Measurements from ENCODE around the gene TRAF2.

Gene TRAF2

GRCh38 chr9:136858452-136858843 is 27.9 kb upstream of the TRAF2 start:
- no peak overlapping the region for H3K4me2 ChIP-seq (ENCODE audit: low read length)
- no peaks in the 10 kb centered on the region for H3K79me2 ChIP-seq (ENCODE audit: insufficient read depth, low read length)
- H3K9me2 ChIP-seq (ENCODE audit: low read depth, low read length): no peaks in the 10 kb centered on the region
- H3K4me1 ChIP-seq (ENCODE audit: insufficient read depth, low read length, severe bottlenecking): no peaks in the 10 kb centered on the region
- H3K36me3 ChIP-seq (ENCODE audit: insufficient read depth, low read length): peaks cover 31% of the 10 kb centered on the region
- H2AFZ ChIP-seq (ENCODE audit: low read length): no peak overlapping the region
- no peaks in the 10 kb centered on the region for H3K27me3 ChIP-seq (ENCODE audit: insufficient read depth, low read length)
- H3K9ac ChIP-seq (ENCODE audit: low read length): no peak overlapping the region
- H3K4me3 ChIP-seq (ENCODE audit: low read depth, low read length, poor library complexity, severe bottlenecking): no peak overlapping the region
- no peaks in the 10 kb centered on the region for H3F3A ChIP-seq (ENCODE audit: insufficient read depth, low read length)
- TF ChIP-seq CTCF (IDR thresholded peaks at IDR 0.05; ENCODE audit: low read length) (no peak), EZH2 (IDR thresholded peaks at IDR 0.05; ENCODE audit: borderline replicate concordance, low read length) (no peak)
- H3K9me3 ChIP-seq (ENCODE audit: low read length): no peaks in the 10 kb centered on the region
- no peaks in the 10 kb centered on the region for H4K20me1 ChIP-seq (ENCODE audit: insufficient read depth, low read length)
- H3K27ac ChIP-seq (ENCODE audit: low read depth, low read length, poor library complexity, severe bottlenecking): no peak overlapping the region

GRCh38 chr9:136858844-136859757 is 27.2 kb upstream of the TRAF2 start:
- Histone ChIP-seq H3F3A (ENCODE audit: insufficient read depth, low read length) (no peaks in the 10 kb centered on the region), H3K9ac (ENCODE audit: low read length) (no peak overlapping the region), H3K9me2 (ENCODE audit: low read depth, low read length) (no peaks in the 10 kb centered on the region), H3K4me1 (ENCODE audit: insufficient read depth, low read length, severe bottlenecking) (no peaks in the 10 kb centered on the region), H3K4me3 (ENCODE audit: low read depth, low read length, poor library complexity, severe bottlenecking) (no peak overlapping the region), H3K79me2 (ENCODE audit: insufficient read depth, low read length) (no peaks in the 10 kb centered on the region), H3K27ac (ENCODE audit: low read depth, low read length, poor library complexity, severe bottlenecking) (no peak overlapping the region), H4K20me1 (ENCODE audit: insufficient read depth, low read length) (no peaks in the 10 kb centered on the region), H3K4me2 (ENCODE audit: low read length) (no peak overlapping the region), H3K36me3 (ENCODE audit: insufficient read depth, low read length) (peaks cover 37% of the 10 kb centered on the region), H2AFZ (ENCODE audit: low read length) (no peak overlapping the region), H3K27me3 (ENCODE audit: insufficient read depth, low read length) (no peaks in the 10 kb centered on the region), H3K9me3 (ENCODE audit: low read length) (no peaks in the 10 kb centered on the region)
- TF ChIP-seq EZH2 (IDR thresholded peaks at IDR 0.05; ENCODE audit: borderline replicate concordance, low read length) (no peak), CTCF (IDR thresholded peaks at IDR 0.05; ENCODE audit: low read length) (no peak)

GRCh38 chr9:136860529-136860928 is 25.8 kb upstream of the TRAF2 start:
- no peak overlapping the region for H3K27ac ChIP-seq (ENCODE audit: low read depth, low read length, poor library complexity, severe bottlenecking)
- H3K9me2 ChIP-seq (ENCODE audit: low read depth, low read length): no peaks in the 10 kb centered on the region
- no peak for TF ChIP-seq CTCF (IDR thresholded peaks at IDR 0.05; ENCODE audit: low read length)
- TF ChIP-seq EZH2 (IDR thresholded peaks at IDR 0.05; ENCODE audit: borderline replicate concordance, low read length): no peak
- no peaks in the 10 kb centered on the region for H3F3A ChIP-seq (ENCODE audit: insufficient read depth, low read length)
- H3K4me3 ChIP-seq (ENCODE audit: low read depth, low read length, poor library complexity, severe bottlenecking): no peak overlapping the region
- no peaks in the 10 kb centered on the region for H3K27me3 ChIP-seq (ENCODE audit: insufficient read depth, low read length)
- no peaks in the 10 kb centered on the region for H3K9me3 ChIP-seq (ENCODE audit: low read length)
- H3K4me2 ChIP-seq (ENCODE audit: low read length): no peak overlapping the region
- H3K36me3 ChIP-seq (ENCODE audit: insufficient read depth, low read length): peaks cover 40% of the 10 kb centered on the region
- H4K20me1 ChIP-seq (ENCODE audit: insufficient read depth, low read length): no peaks in the 10 kb centered on the region
- H3K79me2 ChIP-seq (ENCODE audit: insufficient read depth, low read length): no peaks in the 10 kb centered on the region
- no peak overlapping the region for H2AFZ ChIP-seq (ENCODE audit: low read length)
- no peak overlapping the region for H3K9ac ChIP-seq (ENCODE audit: low read length)
- peaks cover 8% of the 10 kb centered on the region for H3K4me1 ChIP-seq (ENCODE audit: insufficient read depth, low read length, severe bottlenecking)
